BE2C (cell line): ENCODE data around the gene LDB2.

Source experiments
- DNase-seq: peaks from one replicate; pipeline ENCODE4 v3.0.0-alpha.2; 2020
- H3K27me3 ChIP-seq: fragments of 250-450 bp; sonication (Bioruptor Pico); 2 replicates; pipeline ENCODE4 v1.5.1; 2020; ENCODE audit warnings: mild to moderate bottlenecking
- H3K36me3 ChIP-seq: fragments of 250-450 bp; sonication (Bioruptor Pico); 2 replicates; pipeline ENCODE4 v1.5.1; 2020; ENCODE audit warnings: mild to moderate bottlenecking
- H3K4me1 ChIP-seq: fragments of 250-450 bp; sonication (Bioruptor Pico); 2 replicates; pipeline ENCODE4 v1.5.1; 2020
- H3K4me3 ChIP-seq: 2 replicates; pipeline ENCODE4 v1.5.1; 2011; ENCODE audit warnings: low read depth, low read length
- H3K9me3 ChIP-seq: fragments of 250-450 bp; sonication (Bioruptor Pico); 2 replicates; pipeline ENCODE4 v1.5.1; 2020
- CTCF ChIP-seq: IDR thresholded peaks from 2 replicates; pipeline ENCODE4 v1.5.1; 2012; ENCODE audit warnings: mild to moderate bottlenecking, low read depth, low read length

The LDB2 gene

GRCh38 chr4:16582526-16582925, 315.9 kb downstream of the LDB2 start:
- Histone ChIP-seq H3K4me1 (no peaks in the 10 kb centered on the region), H3K9me3 (no peaks in the 10 kb centered on the region), H3K36me3 (no peaks in the 10 kb centered on the region), H3K27me3 (no peaks in the 10 kb centered on the region), H3K4me3 (no peak overlapping the region)
- peak; percentile 55 for DNase-seq
- peak; percentile 63 for TF ChIP-seq CTCF

GRCh38 chr4:16582036-16582435, 316.4 kb downstream of the LDB2 start:
- Histone ChIP-seq H3K9me3 (no peaks in the 10 kb centered on the region), H3K27me3 (no peaks in the 10 kb centered on the region)
- DNase-seq, result no peak

GRCh38 chr4:16581117-16581516, 317.3 kb downstream of the LDB2 start:
- TF ChIP-seq CTCF, result no peak
- Histone ChIP-seq H3K4me3 (no peak overlapping the region), H3K4me1 (no peaks in the 10 kb centered on the region), H3K27me3 (no peaks in the 10 kb centered on the region), H3K9me3 (no peaks in the 10 kb centered on the region), H3K36me3 (no peaks in the 10 kb centered on the region)
- no peak for DNase-seq

More at GRCh38 chr4:16582036-16582435, 316.4 kb downstream of the LDB2 start:
- H3K4me3 ChIP-seq, result no peak overlapping the region
- H3K36me3 ChIP-seq, result no peaks in the 10 kb centered on the region
- TF ChIP-seq CTCF, result no peak
- H3K4me1 ChIP-seq, result no peaks in the 10 kb centered on the region

- no peak for TF ChIP-seq CTCF
- no peaks in the 10 kb centered on the region for H3K27me3 ChIP-seq
- no peaks in the 10 kb centered on the region for H3K36me3 ChIP-seq
- no peaks in the 10 kb centered on the region for H3K4me1 ChIP-seq
- no peaks in the 10 kb centered on the region for H3K9me3 ChIP-seq
- no peak overlapping the region for H3K4me3 ChIP-seq
- no peak for DNase-seq
These were observed 317.9 kb downstream of the LDB2 start for GRCh38 chr4:16580514-16580913.

- H3K4me1 ChIP-seq, result no peaks in the 10 kb centered on the region
These were observed 318.6 kb downstream of the LDB2 start for GRCh38 chr4:16579866-16580265.

GRCh38 chr4:16577177-16577576, 321.3 kb downstream of the LDB2 start:
- H3K4me1 ChIP-seq, result peaks cover 11% of the 10 kb centered on the region
- H3K9me3 ChIP-seq, result no peaks in the 10 kb centered on the region
- no peak for TF ChIP-seq CTCF
- no peak for DNase-seq
- no peaks in the 10 kb centered on the region for H3K36me3 ChIP-seq
- no peak overlapping the region for H3K4me3 ChIP-seq
- no peaks in the 10 kb centered on the region for H3K27me3 ChIP-seq

More at GRCh38 chr4:16579866-16580265, 318.6 kb downstream of the LDB2 start:
- Histone ChIP-seq H3K36me3 (no peaks in the 10 kb centered on the region), H3K27me3 (no peaks in the 10 kb centered on the region), H3K9me3 (no peaks in the 10 kb centered on the region), H3K4me3 (no peak overlapping the region)
- TF ChIP-seq CTCF, result no peak
- no peak for DNase-seq
